Measurements from ENCODE around the gene GNAQ.
"Not testable (repeated sequence)": the region's sequence is repeated elsewhere in the genome, so short reads cannot be mapped to it uniquely, and the experiment has no call there.

The GNAQ gene

GRCh38 chr9:77899679-77900354 is 131.8 kb downstream of the GNAQ start:
- no peak for DNase-seq

- DNase-seq: no peak
Observed at GRCh38 chr9:77898864-77899263, 132.7 kb downstream of the GNAQ start.

GRCh38 chr9:77896938-77897667 is 134.5 kb downstream of the GNAQ start:
- DNase-seq: no peak

- no peak for DNase-seq
Observed at GRCh38 chr9:77896269-77896937, 135.2 kb downstream of the GNAQ start.

- DNase-seq: no peak
Observed at GRCh38 chr9:77893706-77894105, 137.9 kb downstream of the GNAQ start.

GRCh38 chr9:77892955-77893514 is 138.6 kb downstream of the GNAQ start:
- no peak for DNase-seq

- DNase-seq: no peak
Observed at GRCh38 chr9:77892171-77892570, 139.4 kb downstream of the GNAQ start.

- no peak for DNase-seq
Observed at GRCh38 chr9:77891128-77891800, 140.3 kb downstream of the GNAQ start.

GRCh38 chr9:77887662-77888061 is 143.9 kb downstream of the GNAQ start:
- no peak for DNase-seq

GRCh38 chr9:77885104-77885672 is 146.4 kb downstream of the GNAQ start:
- no peak for DNase-seq

- DNase-seq: no peak
Observed at GRCh38 chr9:77883846-77884771, 147.5 kb downstream of the GNAQ start.

- DNase-seq: no peak
Observed at GRCh38 chr9:77883133-77883532, 148.5 kb downstream of the GNAQ start.

GRCh38 chr9:77882294-77882693 is 149.3 kb downstream of the GNAQ start:
- DNase-seq: no peak

GRCh38 chr9:77881634-77882033 is 150.0 kb downstream of the GNAQ start:
- not testable (repeated sequence) for DNase-seq

GRCh38 chr9:77881111-77881510 is 150.5 kb downstream of the GNAQ start:
- DNase-seq: no peak

- no peak for DNase-seq
Observed at GRCh38 chr9:77879437-77879943, 152.1 kb downstream of the GNAQ start.

- not testable (repeated sequence) for DNase-seq
Observed at GRCh38 chr9:77878793-77879192, 152.8 kb downstream of the GNAQ start.

- DNase-seq: no peak
Observed at GRCh38 chr9:77877976-77878375, 153.6 kb downstream of the GNAQ start.

GRCh38 chr9:77876590-77876989 is 155.0 kb downstream of the GNAQ start:
- no peak for DNase-seq

GRCh38 chr9:77876091-77876490 is 155.5 kb downstream of the GNAQ start:
- no peak for DNase-seq

GRCh38 chr9:77872863-77873262 is 158.7 kb downstream of the GNAQ start:
- DNase-seq: no peak
